HG02970 (cell line): ENCODE data around the gene PSMA1.
"Not testable (repeated sequence)": the region's sequence is repeated elsewhere in the genome, so short reads cannot be mapped to it uniquely, and the experiment has no call there.

Source experiments
- ATAC-seq: cut with Tn5 transposase; IDR thresholded peaks from one replicate; pipeline ENCODE4 v1.9.1; 2021; ENCODE audit warnings: mild to moderate bottlenecking, moderate library complexity, moderate number of reproducible peaks; ENCODE audit not compliant: unreplicated experiment, low FRiP score

PSMA1 gene

GRCh38 chr11:14519917-14520746 lies at the start of gene PSMA1:
TSS of gene PSMA1 (minus strand) at chr11:14520386. CDS start at chr11:14520299, 87 bp downstream.
- peak; percentile 94 for ATAC-seq

- not testable (repeated sequence) for ATAC-seq
Observed at GRCh38 chr11:14569516-14569915, 49.3 kb upstream of the PSMA1 start.

GRCh38 chr11:14567064-14567651 lies 47.0 kb upstream of the PSMA1 start:
- no peak for ATAC-seq

- ATAC-seq, result no peak
Observed at GRCh38 chr11:14566331-14567063, 46.3 kb upstream of the PSMA1 start.

GRCh38 chr11:14565845-14566244 lies 45.7 kb upstream of the PSMA1 start:
- no peak for ATAC-seq

- no peak for ATAC-seq
Observed at GRCh38 chr11:14555818-14556217, 35.6 kb upstream of the PSMA1 start.

- ATAC-seq, result no peak
Observed at GRCh38 chr11:14554959-14555358, 34.8 kb upstream of the PSMA1 start.

- ATAC-seq, result no peak
Observed at GRCh38 chr11:14552089-14552488, 31.9 kb upstream of the PSMA1 start.

- no peak for ATAC-seq
Observed at GRCh38 chr11:14551380-14551779, 31.2 kb upstream of the PSMA1 start.

GRCh38 chr11:14549891-14550290 lies 29.7 kb upstream of the PSMA1 start:
- no peak for ATAC-seq

- ATAC-seq, result no peak
Observed at GRCh38 chr11:14547440-14547839, 27.3 kb upstream of the PSMA1 start.

- no peak for ATAC-seq
Observed at GRCh38 chr11:14546672-14547071, 26.5 kb upstream of the PSMA1 start.

GRCh38 chr11:14544611-14545010 lies 24.4 kb upstream of the PSMA1 start:
- ATAC-seq, result peak; percentile 72

GRCh38 chr11:14543260-14543659 lies 23.1 kb upstream of the PSMA1 start:
- ATAC-seq, result no peak

GRCh38 chr11:14542324-14542723 lies 22.1 kb upstream of the PSMA1 start:
- ATAC-seq, result no peak

- ATAC-seq, result no peak
Observed at GRCh38 chr11:14541192-14541947, 21.2 kb upstream of the PSMA1 start.

GRCh38 chr11:14539982-14540421 lies 19.8 kb upstream of the PSMA1 start:
- no peak for ATAC-seq

GRCh38 chr11:14538926-14539554 lies 18.9 kb upstream of the PSMA1 start:
- no peak for ATAC-seq

- no peak for ATAC-seq
Observed at GRCh38 chr11:14538271-14538925, 18.2 kb upstream of the PSMA1 start.
